Right hindlimb (tissue), 1 donor: ENCODE measurements around the gene LRRC37A3.
"Not testable (repeated sequence)": the region's sequence is repeated elsewhere in the genome, so short reads cannot be mapped to it uniquely, and the experiment has no call there.

Source experiments
- DNase-seq: peaks from one replicate; pipeline ENCODE4 v3.0.0-alpha.2; 2018

Gene LRRC37A3

GRCh38 chr17:64925244-64925643, 6.0 kb upstream of the LRRC37A3 start:
- not testable (repeated sequence) for DNase-seq

- not testable (repeated sequence) for DNase-seq
Measured at GRCh38 chr17:64923051-64923568, 3.8 kb upstream of the LRRC37A3 start.

- no peak for DNase-seq
Measured at GRCh38 chr17:64920419-64921172, 1.3 kb upstream of the LRRC37A3 start.

- DNase-seq: peak; percentile 35
Measured at GRCh38 chr17:64920026-64920418, 744 bp upstream of the LRRC37A3 start.

GRCh38 chr17:64918842-64919288, 413 bp downstream of the LRRC37A3 start:
- peak; percentile 67 for DNase-seq

- DNase-seq: not testable (repeated sequence)
Measured at GRCh38 chr17:64917540-64917939, 1.7 kb downstream of the LRRC37A3 start.

- DNase-seq: not testable (repeated sequence)
Measured at GRCh38 chr17:64915244-64915643, 4.0 kb downstream of the LRRC37A3 start.

DNA sequence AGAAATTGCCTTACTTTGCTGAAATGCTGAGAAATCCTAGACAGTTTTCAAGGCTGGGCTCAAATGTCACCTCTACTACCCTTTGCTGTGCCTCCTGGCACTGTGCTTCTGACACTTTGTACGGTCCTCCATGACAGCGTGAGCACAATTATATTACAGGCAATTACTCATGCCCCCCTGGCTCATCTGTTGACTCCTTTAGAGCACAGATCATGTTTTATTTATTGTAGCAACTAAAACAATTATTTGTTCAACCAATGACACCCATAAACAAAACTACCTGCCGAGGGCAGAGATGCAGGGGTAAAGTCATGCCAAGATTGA, 9.1 kb downstream of the LRRC37A3 start:
- not testable (repeated sequence) for DNase-seq

- DNase-seq: not testable (repeated sequence)
Measured at GRCh38 chr17:64909511-64910190, 9.6 kb downstream of the LRRC37A3 start.

DNA sequence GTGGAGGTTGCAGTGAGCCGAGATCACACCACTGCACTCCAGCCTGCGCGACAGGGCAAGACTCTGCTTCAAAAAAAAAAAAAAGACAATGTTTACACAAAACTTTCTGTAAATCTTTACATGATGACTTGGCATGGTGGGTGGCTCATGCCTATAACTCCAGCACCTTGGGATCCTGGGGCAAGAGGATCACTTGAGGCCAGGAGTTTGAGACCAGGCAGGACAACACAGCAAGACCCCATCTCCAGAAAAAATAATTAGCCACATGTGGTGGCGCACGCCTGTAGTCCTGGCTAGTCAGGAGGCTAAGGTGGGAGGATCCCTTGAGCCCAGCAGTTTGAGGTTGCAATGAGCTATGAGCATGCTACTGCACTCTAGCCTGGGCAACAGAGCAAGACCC, 15.2 kb downstream of the LRRC37A3 start:
- not testable (repeated sequence) for DNase-seq

- DNase-seq: peak; percentile 14
Measured at GRCh38 chr17:64897136-64897535, 22.1 kb downstream of the LRRC37A3 start.

GRCh38 chr17:64874210-64874609, 45.1 kb downstream of the LRRC37A3 start:
- not testable (repeated sequence) for DNase-seq

DNA sequence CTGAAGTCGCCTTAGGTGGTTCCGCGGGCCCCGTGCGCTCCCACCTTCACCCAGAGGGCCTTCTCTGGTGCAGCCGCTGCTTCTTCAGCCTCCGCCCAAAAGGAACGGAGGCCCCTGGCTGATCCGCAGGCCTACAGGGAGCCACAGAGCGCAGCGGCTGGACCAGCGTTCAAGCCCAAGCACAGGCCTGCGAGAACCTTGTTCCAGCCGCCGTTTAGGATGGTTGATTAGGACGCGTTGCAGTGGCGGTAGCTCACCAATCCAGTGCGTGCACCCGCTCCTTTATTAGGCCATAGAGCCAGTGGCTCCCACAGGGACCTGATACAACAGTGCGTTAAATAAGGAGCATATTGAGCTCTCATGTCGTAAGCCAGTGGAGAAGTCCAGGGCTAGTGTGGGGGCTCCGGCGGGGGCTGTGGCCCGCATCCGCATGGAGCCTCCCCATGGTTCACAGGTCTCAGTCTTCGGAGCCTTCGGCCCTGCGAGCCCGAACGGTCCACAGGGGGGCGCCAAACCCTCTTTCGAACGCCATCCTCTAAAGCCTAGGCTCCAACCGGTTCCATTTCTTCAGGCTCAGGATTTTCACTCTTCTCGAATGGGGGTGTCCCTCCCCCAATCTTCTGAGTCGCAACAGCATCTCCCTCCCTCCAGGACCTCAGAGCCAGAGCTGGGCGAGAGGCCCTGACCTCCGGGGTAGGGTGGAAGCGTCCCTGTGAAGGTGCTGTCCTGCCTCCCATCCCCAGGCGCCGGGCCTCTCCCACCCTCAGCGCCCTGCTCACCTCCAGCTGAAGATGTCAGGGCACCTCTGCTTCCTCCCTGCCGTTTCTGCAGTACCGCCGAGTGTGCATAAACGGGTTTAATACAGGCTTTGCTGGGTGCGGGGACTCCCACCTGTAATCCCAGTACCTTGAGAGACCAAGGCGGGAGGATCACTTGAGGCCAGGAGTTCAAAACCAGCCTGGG, 71.5 kb downstream of the LRRC37A3 start:
- DNase-seq: peak; percentile 44

DNA sequence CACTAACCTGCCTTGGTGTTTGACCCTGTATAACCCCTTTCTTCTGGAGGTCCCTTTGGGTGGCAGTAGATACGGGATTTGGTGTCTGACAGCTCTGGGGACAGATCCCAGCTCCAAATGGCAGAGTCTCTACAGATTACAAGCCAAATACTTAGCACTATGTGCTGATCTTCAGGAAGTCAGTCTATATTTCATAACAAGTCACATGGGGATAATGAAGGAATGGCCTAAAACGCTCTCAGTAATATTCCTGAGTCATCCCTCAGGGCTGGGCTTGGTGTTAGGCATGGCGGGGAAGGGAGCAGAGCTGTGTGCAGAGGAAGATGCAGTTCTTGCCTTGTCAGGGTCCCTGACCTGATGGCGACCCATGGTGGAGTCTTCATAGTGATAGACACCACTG, 72.4 kb downstream of the LRRC37A3 start:
- DNase-seq: not testable (repeated sequence)

DNA sequence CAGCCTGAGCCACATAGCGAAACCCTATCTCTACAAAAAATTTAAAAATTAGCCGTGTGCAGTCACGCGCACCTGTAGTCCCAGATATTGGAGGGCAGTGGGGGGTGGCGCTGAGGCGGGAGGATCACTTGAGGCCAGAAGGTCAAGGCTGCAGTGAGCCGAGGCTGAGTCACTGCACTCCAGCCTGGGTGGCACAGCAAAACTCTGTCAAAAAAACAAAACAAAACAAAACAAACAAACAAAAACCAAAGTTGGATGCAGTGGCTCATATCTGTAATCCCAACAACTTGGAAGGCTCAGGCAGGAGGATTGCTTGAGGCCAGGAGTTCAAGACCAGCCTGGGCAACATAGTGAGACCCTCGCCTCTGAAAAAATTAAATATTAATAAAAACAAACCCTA, 75.4 kb downstream of the LRRC37A3 start:
- not testable (repeated sequence) for DNase-seq

DNA sequence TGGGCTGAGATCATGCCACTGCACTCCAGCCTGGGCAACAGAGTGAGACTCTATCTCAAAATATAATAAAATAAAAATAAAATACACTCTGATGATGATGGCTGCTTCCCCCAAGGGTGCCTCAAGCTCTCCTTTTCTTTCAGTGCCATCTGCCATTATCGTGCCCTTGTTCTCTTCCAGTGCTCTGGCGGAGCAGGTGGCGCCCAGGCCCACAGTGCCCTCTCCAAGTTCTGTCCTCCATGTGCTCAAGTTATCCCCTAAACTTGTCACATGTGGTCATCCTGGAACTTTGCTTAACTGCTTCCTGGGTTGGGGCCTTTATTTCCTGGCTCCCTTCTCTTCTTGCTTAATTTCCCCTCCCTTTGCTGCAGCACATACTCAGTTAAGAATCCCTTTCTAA, 76.4 kb downstream of the LRRC37A3 start:
- not testable (repeated sequence) for DNase-seq

GRCh38 chr17:64840960-64841359, 78.3 kb downstream of the LRRC37A3 start:
- not testable (repeated sequence) for DNase-seq

DNA sequence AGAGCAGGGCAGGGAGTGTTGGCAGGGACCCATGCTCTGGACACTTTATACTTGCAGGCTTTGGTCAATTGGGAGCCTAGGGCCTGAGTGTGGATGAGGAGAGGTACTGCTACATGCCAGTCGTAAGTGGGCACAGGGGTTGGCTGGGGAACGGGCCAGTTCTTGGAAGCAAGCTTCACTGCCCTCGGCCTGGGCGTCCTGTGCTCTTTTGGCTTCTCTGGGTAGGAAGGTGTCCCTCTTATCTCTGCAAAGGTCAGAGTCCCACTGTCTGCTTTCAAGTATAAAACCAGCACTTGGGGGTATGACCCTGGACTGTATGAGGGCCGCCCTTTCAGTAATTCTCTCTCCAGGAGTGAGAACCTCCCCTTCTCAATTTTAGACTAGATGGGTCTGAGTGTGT, 80.8 kb downstream of the LRRC37A3 start:
- not testable (repeated sequence) for DNase-seq

DNA sequence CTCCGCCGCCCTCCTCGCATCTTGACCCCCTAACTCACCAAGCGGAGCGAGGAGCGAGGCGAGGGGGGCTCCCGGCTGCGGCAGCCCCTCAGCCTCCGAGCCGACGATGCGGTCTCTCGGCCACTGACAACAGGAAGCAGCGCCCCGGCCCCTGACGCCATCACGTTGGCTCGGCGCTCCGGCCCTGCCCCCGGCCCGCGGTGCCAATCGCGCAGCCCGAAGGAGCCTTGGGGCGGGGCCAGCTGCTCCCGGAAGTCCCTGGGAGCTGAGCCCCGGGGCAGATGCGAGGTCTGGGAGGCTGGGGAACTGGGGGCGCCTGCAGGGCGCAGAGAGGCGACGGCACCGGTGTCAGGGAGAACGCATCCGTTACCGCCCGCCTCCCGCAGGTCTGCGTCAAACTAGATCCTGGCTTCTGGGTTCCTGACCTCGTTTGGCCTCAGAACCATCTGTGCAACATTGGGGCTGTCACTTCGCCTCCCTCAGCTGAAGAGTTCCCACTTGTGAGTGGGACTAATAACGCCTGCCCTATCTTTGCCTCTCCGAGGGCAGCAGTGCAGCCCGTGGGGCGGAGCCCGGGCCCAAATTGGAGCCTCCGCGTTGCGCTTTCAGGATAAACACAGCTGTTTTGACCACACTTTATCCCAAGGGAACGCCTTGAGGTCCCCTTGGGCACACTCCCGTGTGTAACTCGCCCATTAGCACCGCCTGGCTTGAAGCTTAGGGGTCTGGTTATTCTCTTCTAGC, 82.1 kb downstream of the LRRC37A3 start:
- peak; percentile 89 for DNase-seq

DNA sequence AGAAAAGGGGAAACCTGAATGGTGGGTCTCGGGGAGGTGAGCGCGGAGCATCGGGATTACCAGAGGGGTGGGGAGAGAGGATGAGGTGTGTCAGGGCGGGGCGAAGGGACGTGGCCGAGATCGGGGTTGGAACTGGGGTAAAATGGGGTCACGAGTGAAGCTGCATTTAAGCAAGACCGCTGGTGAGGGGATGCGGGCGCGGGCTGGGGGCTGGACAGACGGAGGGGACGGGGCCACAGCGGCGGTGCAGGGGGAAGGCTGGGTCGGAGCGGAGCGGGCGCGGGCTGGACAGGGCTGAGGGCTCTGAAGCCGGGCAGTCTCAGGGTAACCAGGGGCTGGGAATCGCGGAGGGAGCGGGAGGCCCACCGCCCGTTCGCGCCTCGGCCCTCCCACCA, 82.7 kb downstream of the LRRC37A3 start:
- not testable (repeated sequence) for DNase-seq

- DNase-seq: not testable (repeated sequence)
Measured at GRCh38 chr17:64834060-64834459, 85.2 kb downstream of the LRRC37A3 start.

DNA sequence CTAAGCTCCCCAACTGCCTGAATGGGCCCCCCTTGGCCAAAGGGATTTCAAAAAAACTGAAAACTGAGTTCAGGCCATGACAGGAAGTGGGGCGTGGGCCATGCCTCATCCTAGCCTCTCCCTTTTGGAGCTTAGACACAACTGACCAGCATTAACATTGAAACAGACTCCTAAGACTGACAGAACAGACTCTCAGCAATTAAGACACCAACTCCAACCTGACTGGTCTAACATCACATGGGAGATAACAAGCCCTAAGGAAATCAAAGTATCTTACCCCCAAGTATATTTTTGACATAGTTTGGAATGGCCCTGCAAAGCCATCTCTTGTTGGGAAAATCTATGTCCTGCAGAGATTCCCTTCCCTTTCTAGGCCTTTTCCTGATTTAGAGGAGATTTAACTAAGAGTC, 88.6 kb downstream of the LRRC37A3 start:
- not testable (repeated sequence) for DNase-seq
